Activated naive CD4-positive, alpha-beta T cell treated with anti-CD3 and anti-CD28 coated beads, Interleukin-2, amount 50 U/mL, for 72 hours (primary cell): ENCODE data around the gene EHD4. TPM values are rescaled to one million over a fixed set of nuclear protein-coding genes. Genes with fewer than 3 reads are reported as not detected.

Experiments used
- ATAC-seq, 2 donors: fragments of 150-1000 bp; cut with Tn5 transposase; 2 replicates each; pipeline ENCODE4 v1.10.0; 2021; ENCODE audit warnings: mild to moderate bottlenecking in 2 of 2, moderate library complexity in 2 of 2
- DNase-seq, 2 donors: peaks; one replicate each; pipeline ENCODE4 v3.0.0; 2021 to 2022; ENCODE audit warnings: low spot score in 2 of 2
- H3K27ac Mint-ChIP-seq, 2 donors: one replicate each; pipeline ENCODE4 v1.8.0; 2022; ENCODE audit warnings: mild to moderate bottlenecking in 2 of 2, mixed read lengths in 2 of 2
- H3K36me3 Mint-ChIP-seq, 2 donors: one replicate each; pipeline ENCODE4 v1.8.0; 2022; ENCODE audit warnings: mixed read lengths in 2 of 2
- H3K9me3 Mint-ChIP-seq, 2 donors: one replicate each; pipeline ENCODE4 v1.8.0; 2022; ENCODE audit warnings: mixed read lengths in 2 of 2
- total RNA-seq, 2 donors: library from RNA; stranded (reverse); gene quantifications; one replicate each; pipeline ENCODE4 v1.2.3, GENCODE V29; 2022

EHD4 gene
- 10 to 100 TPM; 25.3 to 60.0 TPM for total RNA-seq

GRCh38 chr15:41972253-41973242, at the start of gene EHD4:
Gene EHD4, minus strand, starts transcription at chr15:41972557. Its CDS starts 63 bp downstream, at chr15:41972494.
- Mint-ChIP-seq H3K27ac (peak within 1 kb of the TSS; percentile 99), H3K9me3 (no peaks in the 10 kb centered on the region), H3K36me3 (peaks cover 0 to 27% of the 10 kb centered on the region in 2 donors)
- peak; percentile 81 to 83 for ATAC-seq
- peak; percentile 97 for DNase-seq

- no peak overlapping the region for H3K27ac Mint-ChIP-seq
- H3K36me3 Mint-ChIP-seq, result no peaks in the 10 kb centered on the region
- no peaks in the 10 kb centered on the region for H3K9me3 Mint-ChIP-seq
- DNase-seq, result peak in 1 of 2 donors; percentile 30
- ATAC-seq, result no peak
Observed at GRCh38 chr15:42021593-42021992, 49.2 kb upstream of the EHD4 start.

GRCh38 chr15:42020713-42021273, 48.4 kb upstream of the EHD4 start, which contains the start of gene PLA2G4E:
Gene PLA2G4E, minus strand, starts transcription at chr15:42021042. Its CDS starts 12 bp downstream, at chr15:42021030.
- no peaks in the 10 kb centered on the region for H3K36me3 Mint-ChIP-seq
- peak within 1 kb of the TSS in 1 of 2 donors; percentile 91 for H3K27ac Mint-ChIP-seq
- DNase-seq (peak in 1 of 2 donors; percentile 28), ATAC-seq (no peak)
- H3K9me3 Mint-ChIP-seq, result no peaks in the 10 kb centered on the region

- DNase-seq (peak in 1 of 2 donors; percentile 25), ATAC-seq (no peak)
- Mint-ChIP-seq H3K9me3 (no peaks in the 10 kb centered on the region), H3K27ac (peak overlapping the region; percentile 55 to 59), H3K36me3 (no peaks in the 10 kb centered on the region)
Observed at GRCh38 chr15:42018306-42019224, 46.2 kb upstream of the EHD4 start.

GRCh38 chr15:42016971-42017370, 44.6 kb upstream of the EHD4 start:
- Mint-ChIP-seq H3K36me3 (no peaks in the 10 kb centered on the region), H3K27ac (no peak overlapping the region), H3K9me3 (no peaks in the 10 kb centered on the region)
- DNase-seq (peak in 1 of 2 donors; percentile 51), ATAC-seq (no peak)

GRCh38 chr15:42014406-42014805, 42.0 kb upstream of the EHD4 start:
- H3K27ac Mint-ChIP-seq, result peak overlapping the region in 1 of 2 donors; percentile 27
- no peaks in the 10 kb centered on the region for H3K9me3 Mint-ChIP-seq
- ATAC-seq, result no peak
- H3K36me3 Mint-ChIP-seq, result no peaks in the 10 kb centered on the region
- DNase-seq, result no peak

- H3K36me3 Mint-ChIP-seq, result no peaks in the 10 kb centered on the region
- ATAC-seq (no peak), DNase-seq (no peak)
- no peak overlapping the region for H3K27ac Mint-ChIP-seq
- H3K9me3 Mint-ChIP-seq, result no peaks in the 10 kb centered on the region
Observed at GRCh38 chr15:42012928-42013482, 40.6 kb upstream of the EHD4 start.

GRCh38 chr15:42012241-42012640, 39.9 kb upstream of the EHD4 start:
- no peak for DNase-seq
- Mint-ChIP-seq H3K27ac (peak overlapping the region in 1 of 2 donors; percentile 57), H3K9me3 (no peaks in the 10 kb centered on the region), H3K36me3 (no peaks in the 10 kb centered on the region)
- ATAC-seq, result no peak

- ATAC-seq, result no peak
Observed at GRCh38 chr15:42011074-42011473, 38.7 kb upstream of the EHD4 start.

GRCh38 chr15:42010434-42010833, 38.1 kb upstream of the EHD4 start:
- Mint-ChIP-seq H3K27ac (peak overlapping the region; percentile 80), H3K9me3 (no peaks in the 10 kb centered on the region), H3K36me3 (no peaks in the 10 kb centered on the region)
- ATAC-seq (peak; percentile 85 to 96), DNase-seq (no peak)

More at GRCh38 chr15:42011074-42011473, 38.7 kb upstream of the EHD4 start:
- peak overlapping the region; percentile 80 for H3K27ac Mint-ChIP-seq
- no peaks in the 10 kb centered on the region for H3K9me3 Mint-ChIP-seq
- no peak for DNase-seq
- no peaks in the 10 kb centered on the region for H3K36me3 Mint-ChIP-seq

- Mint-ChIP-seq H3K9me3 (no peaks in the 10 kb centered on the region), H3K36me3 (no peaks in the 10 kb centered on the region), H3K27ac (peak overlapping the region in 1 of 2 donors; percentile 80)
- ATAC-seq (no peak), DNase-seq (no peak)
Observed at GRCh38 chr15:42009474-42009873, 37.1 kb upstream of the EHD4 start.

- Mint-ChIP-seq H3K36me3 (no peaks in the 10 kb centered on the region), H3K9me3 (no peaks in the 10 kb centered on the region), H3K27ac (peak overlapping the region in 1 of 2 donors; percentile 80)
- ATAC-seq (no peak), DNase-seq (no peak)
Observed at GRCh38 chr15:42009022-42009421, 36.7 kb upstream of the EHD4 start.

GRCh38 chr15:42007386-42007785, 35.0 kb upstream of the EHD4 start:
- peak overlapping the region; percentile 2 to 29 for H3K27ac Mint-ChIP-seq

GRCh38 chr15:42002333-42002732, 30.0 kb upstream of the EHD4 start:
- ATAC-seq, result no peak
- Mint-ChIP-seq H3K36me3 (no peaks in the 10 kb centered on the region), H3K27ac (no peak overlapping the region), H3K9me3 (no peaks in the 10 kb centered on the region)
- no peak for DNase-seq

More at GRCh38 chr15:42007386-42007785, 35.0 kb upstream of the EHD4 start:
- Mint-ChIP-seq H3K36me3 (no peaks in the 10 kb centered on the region), H3K9me3 (no peaks in the 10 kb centered on the region)
- DNase-seq, result no peak
- no peak for ATAC-seq

GRCh38 chr15:42001236-42001635, 28.9 kb upstream of the EHD4 start:
- ATAC-seq (no peak), DNase-seq (no peak)
- Mint-ChIP-seq H3K9me3 (no peaks in the 10 kb centered on the region), H3K36me3 (no peaks in the 10 kb centered on the region), H3K27ac (no peak overlapping the region)
